Muscle layer of duodenum (tissue), 2 donors: ENCODE measurements around the gene COL27A1.

Experiments
- H3K27ac ChIP-seq: one replicate; pipeline ENCODE4 v1.7.0; 2013; ENCODE audit warnings: mild to moderate bottlenecking, low read length
- H3K27me3 ChIP-seq: one replicate; pipeline ENCODE4 v1.7.0; 2013; ENCODE audit warnings: low read depth, mild to moderate bottlenecking, control low read depth, low read length
- H3K36me3 ChIP-seq, 2 donors: one replicate each; pipeline ENCODE4 v1.7.0; 2013; ENCODE audit warnings: low read length in 2 of 2, control low read depth in 1 of 2, mild to moderate bottlenecking in 1 of 2; ENCODE audit not compliant: insufficient read depth in 2 of 2, control insufficient read depth in 1 of 2
- H3K4me1 ChIP-seq, 2 donors: one replicate each; pipeline ENCODE4 v1.7.0; 2013; ENCODE audit warnings: low read length in 2 of 2, mild to moderate bottlenecking in 2 of 2, control low read depth in 1 of 2, moderate library complexity in 1 of 2; ENCODE audit not compliant: insufficient read depth in 2 of 2, control insufficient read depth in 1 of 2
- H3K4me3 ChIP-seq, 2 donors: one replicate each; pipeline ENCODE4 v1.7.0; 2013; ENCODE audit warnings: low read length in 2 of 2, low read depth in 1 of 2, mild to moderate bottlenecking in 1 of 2
- H3K9me3 ChIP-seq, 2 donors: one replicate each; pipeline ENCODE4 v1.7.0; 2013; ENCODE audit warnings: low read length in 2 of 2, control low read depth in 1 of 2, mild to moderate bottlenecking in 1 of 2; ENCODE audit not compliant: control insufficient read depth in 1 of 2
- donor health status: healthy.

COL27A1 gene

GRCh38 chr9:114172981-114173833 is 17.9 kb downstream of the COL27A1 start:
- Histone ChIP-seq H3K27me3 (no peaks in the 10 kb centered on the region), H3K9me3 (no peaks in the 10 kb centered on the region), H3K27ac (peak overlapping the region; percentile 8), H3K4me1 (peaks cover 16 to 61% of the 10 kb centered on the region in 2 donors), H3K4me3 (no peak overlapping the region), H3K36me3 (peaks cover 0 to 2% of the 10 kb centered on the region in 2 donors)

- Histone ChIP-seq H3K9me3 (no peaks in the 10 kb centered on the region), H3K36me3 (no peaks in the 10 kb centered on the region), H3K4me3 (no peak overlapping the region), H3K27ac (peak overlapping the region; percentile 45), H3K4me1 (peaks cover 25 to 69% of the 10 kb centered on the region in 2 donors), H3K27me3 (no peaks in the 10 kb centered on the region)
Measured at GRCh38 chr9:114174557-114174875, 19.2 kb downstream of the COL27A1 start.

GRCh38 chr9:114174876-114175771 is 19.8 kb downstream of the COL27A1 start:
- no peak overlapping the region for H3K4me3 ChIP-seq
- peaks cover 19 to 66% of the 10 kb centered on the region in 2 donors for H3K4me1 ChIP-seq
- H3K9me3 ChIP-seq, result no peaks in the 10 kb centered on the region
- H3K27ac ChIP-seq, result peak overlapping the region; percentile 45
- no peaks in the 10 kb centered on the region for H3K36me3 ChIP-seq
- H3K27me3 ChIP-seq, result no peaks in the 10 kb centered on the region

GRCh38 chr9:114176624-114177291 is 21.4 kb downstream of the COL27A1 start:
- Histone ChIP-seq H3K36me3 (no peaks in the 10 kb centered on the region), H3K4me3 (no peak overlapping the region), H3K27me3 (no peaks in the 10 kb centered on the region), H3K4me1 (peaks cover 19 to 76% of the 10 kb centered on the region in 2 donors), H3K27ac (no peak overlapping the region), H3K9me3 (no peaks in the 10 kb centered on the region)

- H3K4me3 ChIP-seq, result no peak overlapping the region
- H3K9me3 ChIP-seq, result no peaks in the 10 kb centered on the region
- no peaks in the 10 kb centered on the region for H3K27me3 ChIP-seq
- peaks cover 19 to 76% of the 10 kb centered on the region in 2 donors for H3K4me1 ChIP-seq
- H3K27ac ChIP-seq, result no peak overlapping the region
- H3K36me3 ChIP-seq, result no peaks in the 10 kb centered on the region
Measured at GRCh38 chr9:114177423-114178064, 22.2 kb downstream of the COL27A1 start.

GRCh38 chr9:114178076-114178475 is 22.7 kb downstream of the COL27A1 start:
- H3K36me3 ChIP-seq, result no peaks in the 10 kb centered on the region
- H3K27ac ChIP-seq, result no peak overlapping the region
- no peak overlapping the region for H3K4me3 ChIP-seq
- no peaks in the 10 kb centered on the region for H3K9me3 ChIP-seq
- no peaks in the 10 kb centered on the region for H3K27me3 ChIP-seq
- H3K4me1 ChIP-seq, result peaks cover 19 to 72% of the 10 kb centered on the region in 2 donors

GRCh38 chr9:114178756-114179450 is 23.6 kb downstream of the COL27A1 start:
- no peak overlapping the region for H3K4me3 ChIP-seq
- H3K4me1 ChIP-seq, result peaks cover 19 to 66% of the 10 kb centered on the region in 2 donors
- H3K27ac ChIP-seq, result no peak overlapping the region

GRCh38 chr9:114179516-114179915 is 24.2 kb downstream of the COL27A1 start:
- Histone ChIP-seq H3K27ac (no peak overlapping the region), H3K4me1 (peaks cover 18 to 60% of the 10 kb centered on the region in 2 donors), H3K36me3 (no peaks in the 10 kb centered on the region), H3K4me3 (no peak overlapping the region), H3K27me3 (no peaks in the 10 kb centered on the region), H3K9me3 (no peaks in the 10 kb centered on the region)

More at GRCh38 chr9:114178756-114179450, 23.6 kb downstream of the COL27A1 start:
- Histone ChIP-seq H3K9me3 (no peaks in the 10 kb centered on the region), H3K27me3 (no peaks in the 10 kb centered on the region), H3K36me3 (no peaks in the 10 kb centered on the region)

GRCh38 chr9:114180696-114181606 is 25.6 kb downstream of the COL27A1 start:
- peaks cover 15 to 53% of the 10 kb centered on the region in 2 donors for H3K4me1 ChIP-seq
- H3K27ac ChIP-seq, result peak overlapping the region; percentile 35

More at GRCh38 chr9:114180696-114181606, 25.6 kb downstream of the COL27A1 start:
- Histone ChIP-seq H3K36me3 (no peaks in the 10 kb centered on the region), H3K4me3 (no peak overlapping the region), H3K9me3 (no peaks in the 10 kb centered on the region), H3K27me3 (no peaks in the 10 kb centered on the region)
